ENCODE data around the gene TMEM181. TPM values are rescaled to one million over a fixed set of nuclear protein-coding genes. Genes with fewer than 3 reads are reported as not detected.

TMEM181 gene
- total RNA-seq, 2 donors from 2014 or later: 21.2 to 21.8 TPM

- no peaks in the 10 kb centered on the region for H3K9me3 ChIP-seq (ENCODE audit: control insufficient read depth, low read length)
- H3K4me1 ChIP-seq (ENCODE audit: control insufficient read depth, insufficient read depth, low read length): no peaks in the 10 kb centered on the region
- Mint-ChIP-seq H3K9me3 (no peaks in the 10 kb centered on the region), H3K27ac (no peak overlapping the region), H3K4me1 (peaks cover 9% of the 10 kb centered on the region), H3K36me3 (ENCODE audit: low read depth) (peaks cover 10% of the 10 kb centered on the region), H3K4me3 (no peak overlapping the region), H3K27me3 (ENCODE audit: insufficient read depth) (peaks cover 9% of the 10 kb centered on the region)
- H3K27ac ChIP-seq (ENCODE audit: low read depth, low read length): no peak overlapping the region
- 95 to 100% methylated on average over 5 to 8 of the region's 8 CpGs for WGBS, 2 experiments (ENCODE audit: insufficient coverage in 1 of 2, insufficient read length in 1 of 2)
- TF ChIP-seq, protein P1, sequence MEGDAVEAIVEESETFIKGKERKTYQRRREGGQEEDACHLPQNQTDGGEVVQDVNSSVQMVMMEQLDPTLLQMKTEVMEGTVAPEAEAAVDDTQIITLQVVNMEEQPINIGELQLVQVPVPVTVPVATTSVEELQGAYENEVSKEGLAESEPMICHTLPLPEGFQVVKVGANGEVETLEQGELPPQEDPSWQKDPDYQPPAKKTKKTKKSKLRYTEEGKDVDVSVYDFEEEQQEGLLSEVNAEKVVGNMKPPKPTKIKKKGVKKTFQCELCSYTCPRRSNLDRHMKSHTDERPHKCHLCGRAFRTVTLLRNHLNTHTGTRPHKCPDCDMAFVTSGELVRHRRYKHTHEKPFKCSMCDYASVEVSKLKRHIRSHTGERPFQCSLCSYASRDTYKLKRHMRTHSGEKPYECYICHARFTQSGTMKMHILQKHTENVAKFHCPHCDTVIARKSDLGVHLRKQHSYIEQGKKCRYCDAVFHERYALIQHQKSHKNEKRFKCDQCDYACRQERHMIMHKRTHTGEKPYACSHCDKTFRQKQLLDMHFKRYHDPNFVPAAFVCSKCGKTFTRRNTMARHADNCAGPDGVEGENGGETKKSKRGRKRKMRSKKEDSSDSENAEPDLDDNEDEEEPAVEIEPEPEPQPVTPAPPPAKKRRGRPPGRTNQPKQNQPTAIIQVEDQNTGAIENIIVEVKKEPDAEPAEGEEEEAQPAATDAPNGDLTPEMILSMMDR (conservative IDR thresholded peaks at IDR 0.05): no peak
- DNase-seq: peak; percentile 26
- H3K4me3 ChIP-seq (ENCODE audit: low read length): no peak overlapping the region
- H3K36me3 ChIP-seq (ENCODE audit: control insufficient read depth, insufficient read depth, low read length): peaks cover 6% of the 10 kb centered on the region
- no peak overlapping the region for H3K9ac ChIP-seq (ENCODE audit: extremely low read depth, low read length, poor library complexity, severe bottlenecking)
- no peaks in the 10 kb centered on the region for H3K27me3 ChIP-seq (ENCODE audit: control insufficient read depth, insufficient read depth, low read length, poor library complexity, severe bottlenecking)
Measured at GRCh38 chr6:158514991-158515390, 44.9 kb upstream of the TMEM181 start.

DNA sequence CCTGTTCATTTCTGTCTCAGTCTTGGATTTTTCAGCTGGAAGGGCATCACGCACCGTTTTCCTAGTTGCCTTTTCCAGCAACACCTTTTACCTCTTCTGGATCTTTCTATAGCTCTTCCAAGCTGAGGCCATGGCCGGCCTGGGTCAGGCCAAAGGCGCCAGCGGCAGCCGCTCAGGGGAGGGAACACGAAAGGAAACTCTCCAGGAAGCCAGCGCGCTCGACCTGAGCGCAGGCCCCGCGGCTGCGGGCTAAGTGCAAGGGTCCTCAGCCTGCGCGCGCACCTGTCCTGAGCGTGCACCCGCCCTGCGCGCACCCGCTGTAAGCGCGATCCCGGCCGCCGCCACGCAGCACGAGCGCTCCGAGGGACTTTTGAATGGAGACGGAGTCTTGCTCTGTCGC is 43.8 kb upstream of the TMEM181 start:
- Histone ChIP-seq H3K4me1 (ENCODE audit: control insufficient read depth, insufficient read depth, low read length) (no peaks in the 10 kb centered on the region), H3K27ac (ENCODE audit: low read depth, low read length) (no peak overlapping the region), H3K9ac (ENCODE audit: extremely low read depth, low read length, poor library complexity, severe bottlenecking) (no peak overlapping the region), H3K9me3 (ENCODE audit: control insufficient read depth, low read length) (no peaks in the 10 kb centered on the region), H3K4me3 (ENCODE audit: low read length) (no peak overlapping the region), H3K27me3 (ENCODE audit: control insufficient read depth, insufficient read depth, low read length, poor library complexity, severe bottlenecking) (no peaks in the 10 kb centered on the region), H3K36me3 (ENCODE audit: control insufficient read depth, insufficient read depth, low read length) (peaks cover 4% of the 10 kb centered on the region)
- Mint-ChIP-seq H3K4me3 (no peak overlapping the region), H3K27me3 (ENCODE audit: insufficient read depth) (peaks cover 9% of the 10 kb centered on the region), H3K9me3 (no peaks in the 10 kb centered on the region), H3K27ac (no peak overlapping the region), H3K4me1 (peaks cover 9% of the 10 kb centered on the region), H3K36me3 (ENCODE audit: low read depth) (no peaks in the 10 kb centered on the region)
- TF ChIP-seq, protein P1 (conservative IDR thresholded peaks at IDR 0.05): no peak
- DNase-seq: peak; percentile 38
- whole genome bisulfite sequencing, 2 experiments (ENCODE audit: insufficient coverage in 1 of 2, insufficient read length in 1 of 2): 96 to 97% methylated on average over 33 of the region's 33 CpGs

GRCh38 chr6:158517038-158517437 is 42.9 kb upstream of the TMEM181 start:
- H3K4me1 Mint-ChIP-seq: peaks cover 9% of the 10 kb centered on the region
- no peaks in the 10 kb centered on the region for H3K9me3 Mint-ChIP-seq
- H3K9me3 ChIP-seq (ENCODE audit: control insufficient read depth, low read length): no peaks in the 10 kb centered on the region
- H3K4me3 Mint-ChIP-seq: no peak overlapping the region
- H3K36me3 ChIP-seq (ENCODE audit: control insufficient read depth, insufficient read depth, low read length): no peaks in the 10 kb centered on the region
- H3K27ac ChIP-seq (ENCODE audit: low read depth, low read length): no peak overlapping the region
- H3K27ac Mint-ChIP-seq: no peak overlapping the region
- TF ChIP-seq, protein P1 (conservative IDR thresholded peaks at IDR 0.05): no peak
- peaks cover 9% of the 10 kb centered on the region for H3K27me3 Mint-ChIP-seq (ENCODE audit: insufficient read depth)
- peak; percentile 34 for DNase-seq
- no peaks in the 10 kb centered on the region for H3K27me3 ChIP-seq (ENCODE audit: control insufficient read depth, insufficient read depth, low read length, poor library complexity, severe bottlenecking)
- no peaks in the 10 kb centered on the region for H3K4me1 ChIP-seq (ENCODE audit: control insufficient read depth, insufficient read depth, low read length)
- no peaks in the 10 kb centered on the region for H3K36me3 Mint-ChIP-seq (ENCODE audit: low read depth)
- 94 to 96% methylated on average over 5 to 8 of the region's 8 CpGs for WGBS, 2 experiments (ENCODE audit: insufficient coverage in 1 of 2, insufficient read length in 1 of 2)
- H3K4me3 ChIP-seq (ENCODE audit: low read length): no peak overlapping the region
- no peak overlapping the region for H3K9ac ChIP-seq (ENCODE audit: extremely low read depth, low read length, poor library complexity, severe bottlenecking)

Measured in endodermal cell (in vitro differentiated cells).